GM18517 (cell line): Measurements from ENCODE around the gene MLYCD.
A peak's percentile ranks its signal among the peaks of the same experiment; 100 is the strongest.
"Not testable (repeated sequence)": the region's sequence is repeated elsewhere in the genome, so short reads cannot be mapped to it uniquely, and the experiment has no call there.

ENCODE experiments used
- ATAC-seq: cut with Tn5 transposase; IDR thresholded peaks from one replicate; pipeline ENCODE4 v1.9.1; 2021; ENCODE audit warnings: mild to moderate bottlenecking, moderate library complexity; ENCODE audit not compliant: unreplicated experiment

Gene MLYCD

DNA sequence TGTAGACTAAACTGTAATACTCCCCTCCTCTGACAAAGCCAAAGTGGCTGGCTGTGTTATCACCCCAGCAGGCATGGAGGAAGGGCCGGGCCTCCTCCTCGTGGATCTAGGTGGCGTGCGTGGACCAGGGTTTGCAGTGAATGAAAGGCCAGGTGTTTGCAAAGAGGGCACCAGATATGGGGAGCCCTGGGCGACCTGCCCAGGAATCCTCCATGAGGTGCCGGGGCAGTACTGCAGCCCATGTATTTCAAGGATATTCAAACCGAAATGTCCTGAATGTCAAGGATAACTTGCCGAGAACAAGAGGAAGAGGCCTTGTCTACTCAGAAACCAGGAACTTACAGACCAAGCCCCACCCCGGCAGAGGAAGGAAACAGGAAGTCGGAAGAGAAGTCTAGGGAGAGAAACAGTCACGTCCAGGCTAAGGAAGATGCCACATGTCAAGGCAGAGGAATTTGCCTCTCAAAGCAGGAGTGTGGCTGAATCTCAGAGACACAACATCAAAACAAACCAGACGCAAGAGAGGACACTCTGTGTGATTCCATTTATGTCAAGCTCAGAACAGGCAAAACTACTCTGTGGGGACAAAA lies 40.4 kb downstream of the MLYCD start:
- no peak for ATAC-seq

DNA sequence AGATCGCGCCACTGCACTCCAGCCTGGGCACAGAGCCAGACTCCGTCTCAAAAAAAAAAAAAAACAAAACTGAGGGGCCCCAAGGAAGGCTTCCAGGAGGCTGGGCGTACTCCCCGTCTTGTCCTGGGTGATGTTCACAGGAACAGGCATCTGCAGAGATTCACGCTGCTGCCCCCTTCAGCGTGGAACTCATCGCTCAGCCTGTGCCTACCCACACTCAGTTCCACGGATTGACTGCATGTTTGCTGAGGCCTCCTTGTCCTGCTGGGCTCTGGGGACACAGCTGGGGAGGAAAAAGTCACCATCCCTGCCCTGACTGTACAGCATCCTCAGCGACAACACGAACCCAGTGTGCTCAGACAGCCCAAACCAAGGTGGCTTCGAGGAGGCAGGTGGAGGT lies 41.2 kb downstream of the MLYCD start:
- ATAC-seq, result no peak

DNA sequence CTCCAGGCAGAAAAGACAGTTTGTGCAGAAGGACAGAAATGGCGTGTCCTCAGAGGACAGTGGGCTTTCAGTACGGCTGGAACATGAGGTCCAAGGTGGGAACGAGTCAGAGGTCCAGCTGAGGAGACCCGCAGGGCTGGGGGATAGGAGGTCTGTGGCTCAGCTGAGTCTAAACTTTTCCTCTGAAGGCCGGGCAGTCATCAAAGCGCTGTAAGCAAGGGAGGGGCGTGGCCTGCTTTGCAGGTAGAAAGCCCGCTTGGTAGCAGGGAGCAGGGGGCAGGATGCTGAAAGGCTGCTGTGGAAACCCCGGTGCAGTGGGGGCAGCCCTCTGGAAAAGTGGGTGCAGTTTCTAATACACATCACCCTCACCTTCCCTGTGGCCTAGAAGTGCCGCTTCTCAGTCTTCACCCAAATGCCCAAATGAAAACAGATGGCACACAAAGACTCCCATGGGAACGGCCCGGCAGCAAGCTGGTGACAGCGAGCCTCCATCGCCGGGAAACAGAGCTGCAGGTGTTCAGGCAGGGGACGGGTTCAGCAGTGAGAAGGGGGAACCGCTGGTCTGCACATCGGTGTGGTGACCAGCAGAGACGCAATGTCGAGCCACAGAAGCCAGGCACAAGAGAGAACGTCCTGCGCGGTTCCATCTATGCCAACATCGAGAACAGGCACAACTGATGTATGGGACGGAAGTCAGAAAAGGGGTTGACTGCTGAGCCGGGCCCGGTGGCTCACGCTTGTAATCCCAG lies 41.9 kb downstream of the MLYCD start:
- ATAC-seq, result no peak

DNA sequence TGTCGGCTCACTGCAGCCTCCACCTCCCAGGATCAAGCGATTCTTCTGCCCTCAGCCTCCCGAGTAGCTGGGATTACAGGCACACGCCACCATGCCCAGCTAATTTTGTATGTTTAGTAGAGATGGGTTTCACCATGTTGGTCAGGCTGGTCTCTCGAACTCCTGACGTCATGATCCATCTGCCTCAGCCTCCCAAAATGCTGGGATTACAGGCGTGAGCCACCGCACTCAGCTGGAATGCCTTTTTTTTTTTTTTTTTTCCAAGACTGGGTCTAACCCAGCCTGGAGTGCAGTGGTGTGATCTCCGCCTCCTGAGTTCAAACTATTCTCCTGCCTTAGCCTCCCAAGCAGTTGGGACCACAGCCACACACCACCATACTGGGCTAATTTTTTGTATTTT lies 42.6 kb downstream of the MLYCD start:
- not testable (repeated sequence) for ATAC-seq

DNA sequence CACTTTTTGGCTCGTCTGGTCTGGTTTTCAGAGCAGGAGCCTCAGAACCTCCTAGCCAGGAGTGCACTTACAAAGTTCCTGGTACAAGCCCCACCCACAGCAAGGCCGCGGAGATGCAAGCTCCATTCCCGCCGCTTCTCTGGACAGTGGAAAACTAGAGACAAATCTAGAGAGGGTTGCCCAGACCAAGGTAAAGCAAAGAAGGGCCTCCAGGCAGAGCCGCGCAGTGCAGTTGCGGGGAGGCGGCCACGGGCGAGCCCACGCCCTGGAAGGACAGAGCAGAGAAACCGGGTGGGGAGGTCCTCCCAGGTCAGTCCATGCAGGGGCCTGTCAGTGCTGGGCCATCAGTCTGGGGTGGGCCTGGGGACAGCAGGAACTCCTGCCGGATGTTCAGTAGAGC lies 43.2 kb downstream of the MLYCD start:
- ATAC-seq, result no peak

DNA sequence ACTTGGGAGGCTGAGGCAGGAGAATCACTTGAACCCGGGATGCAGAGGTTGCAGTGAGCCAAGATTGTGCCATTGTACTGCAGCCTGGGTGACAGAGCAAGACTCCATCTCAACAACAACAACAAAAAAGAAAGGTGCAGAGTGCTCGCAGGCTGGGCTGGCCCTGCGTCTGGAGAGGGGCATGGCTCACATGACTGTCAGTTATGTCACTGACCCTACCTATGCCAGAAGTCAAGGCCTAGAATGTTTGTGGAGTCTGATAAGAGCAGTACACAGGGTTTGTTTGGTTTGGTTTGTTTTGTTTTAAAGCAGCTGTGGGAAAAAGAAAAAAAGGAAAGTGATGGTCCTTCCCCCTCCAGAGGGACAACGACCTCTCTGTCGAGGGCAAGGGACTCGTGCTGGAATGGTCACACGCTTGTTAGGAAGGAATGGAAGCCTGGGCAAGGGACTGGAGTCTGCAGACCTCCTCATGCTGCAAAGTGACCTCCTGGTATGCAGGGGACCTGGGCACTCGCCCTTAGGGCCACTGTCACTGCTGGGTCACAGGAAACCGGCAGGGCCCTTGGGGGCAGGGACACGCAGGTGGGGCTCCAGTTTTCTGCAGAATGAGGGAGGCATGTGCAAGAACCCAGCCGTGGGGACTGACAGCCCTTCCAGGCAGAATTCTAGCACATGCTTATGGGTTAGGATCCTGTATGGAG lies 44.0 kb downstream of the MLYCD start:
- no peak for ATAC-seq

DNA sequence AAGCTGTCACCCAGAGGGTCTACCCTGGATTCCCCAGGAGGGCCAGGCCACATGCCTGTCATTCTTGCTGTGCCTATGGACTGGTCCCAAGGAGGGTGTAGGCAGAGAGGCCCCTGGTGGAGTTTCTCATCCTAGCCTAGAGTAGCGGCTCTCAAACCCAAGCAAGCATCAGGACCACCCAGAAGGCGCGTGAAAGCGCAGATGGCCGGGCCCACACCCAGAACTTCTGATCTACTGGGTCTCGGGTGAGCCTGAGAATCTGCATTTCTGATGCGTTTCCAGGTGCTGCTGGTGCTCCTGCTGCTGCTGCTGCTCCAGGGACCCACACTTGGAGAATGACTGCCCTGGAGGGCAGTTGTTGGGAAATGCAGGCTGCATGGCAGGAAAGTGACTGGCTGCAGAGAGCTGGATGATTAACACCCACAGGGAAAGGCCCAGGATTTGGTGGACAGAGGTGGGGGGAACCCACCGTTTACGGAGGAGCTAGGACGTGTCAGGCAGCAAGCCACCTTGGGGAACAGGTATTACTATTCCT lies 44.7 kb downstream of the MLYCD start:
- ATAC-seq, result no peak

DNA sequence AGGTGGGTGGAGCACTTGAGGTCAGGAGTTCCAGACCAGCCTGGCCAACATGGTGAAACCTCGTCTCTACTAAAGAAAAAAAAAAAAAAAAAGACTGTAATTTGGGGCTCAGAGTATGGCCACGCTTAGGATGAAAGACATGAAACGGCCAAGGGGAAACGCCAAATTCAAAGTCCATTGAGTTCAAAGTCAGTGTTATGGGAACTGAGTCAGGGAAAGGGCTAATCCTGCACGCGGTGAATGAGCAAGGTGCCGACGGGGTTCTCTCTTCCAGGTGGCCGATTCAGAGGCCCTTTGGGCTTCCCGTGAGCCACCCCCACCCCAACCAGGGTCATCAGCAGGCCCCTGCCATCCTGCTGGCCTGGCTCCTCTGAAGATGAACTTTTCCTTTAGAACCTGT lies 46.7 kb downstream of the MLYCD start:
- ATAC-seq, result no peak

DNA sequence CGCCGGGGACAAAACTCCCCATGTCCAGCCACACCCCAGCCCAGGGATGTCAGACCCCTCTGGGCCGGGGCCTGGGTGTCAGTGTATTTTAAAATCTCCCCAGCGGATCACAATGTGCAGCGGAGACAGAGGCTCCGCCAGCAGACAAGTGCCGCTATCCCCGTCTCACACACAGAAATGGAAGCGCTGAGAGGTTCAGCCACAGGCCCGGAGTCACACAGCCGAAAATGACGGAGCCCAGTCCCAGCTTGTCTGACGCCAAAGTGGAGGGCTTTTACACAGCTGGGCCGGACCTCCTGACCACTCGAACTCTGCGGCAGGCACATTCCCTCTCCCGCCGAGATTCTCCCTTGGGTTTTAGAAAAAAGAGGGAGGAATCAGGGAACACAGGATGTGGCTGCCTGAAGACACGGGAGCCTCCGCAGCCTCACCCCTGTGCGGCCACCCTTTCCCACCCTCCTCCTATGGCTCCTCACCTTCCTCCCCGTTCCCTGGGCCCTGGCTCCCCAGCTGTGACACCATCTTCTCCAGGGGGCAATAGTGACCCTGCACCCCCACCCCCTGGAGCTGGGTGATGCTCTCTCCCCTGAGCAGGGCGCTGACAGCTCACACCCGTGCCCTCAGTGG lies 47.4 kb downstream of the MLYCD start:
- no peak for ATAC-seq

DNA sequence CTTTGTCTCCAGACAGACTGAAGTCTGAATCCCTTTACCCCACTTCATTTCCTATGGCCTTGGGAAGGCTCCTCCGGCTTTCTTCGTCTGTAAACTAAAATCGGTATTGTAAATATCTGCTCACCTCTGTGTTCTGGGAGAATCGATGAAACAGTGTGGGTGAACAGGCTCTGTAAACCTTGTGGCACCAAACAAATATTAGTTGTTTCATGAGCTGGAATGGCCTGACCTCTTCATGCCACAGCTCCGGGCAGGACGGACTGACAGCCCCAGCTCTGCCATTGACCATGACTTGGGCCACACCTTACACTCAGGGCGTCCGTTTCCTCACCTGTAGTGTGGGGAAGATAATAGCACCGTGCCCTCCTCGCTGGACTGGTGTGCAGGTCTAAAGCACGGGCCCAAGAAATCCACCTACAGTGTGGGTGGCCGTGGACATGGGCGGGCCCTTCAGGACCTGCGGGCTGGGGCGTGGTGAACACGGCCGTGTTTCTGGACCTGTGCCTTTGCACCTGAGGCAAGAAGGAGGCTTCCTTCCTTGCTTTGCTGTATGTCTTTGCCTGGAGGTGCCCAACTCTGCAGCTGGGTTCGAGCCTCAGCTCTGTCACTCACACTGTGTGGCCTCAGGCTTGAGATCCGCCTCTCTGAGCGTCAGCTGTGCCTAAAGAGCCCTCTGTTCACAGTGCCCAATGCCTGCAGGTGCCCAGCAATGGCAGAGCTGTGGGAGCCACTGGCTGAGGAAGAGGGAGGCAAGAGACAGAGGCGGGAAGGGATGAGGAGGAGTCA lies 48.1 kb downstream of the MLYCD start:
- ATAC-seq, result no peak

DNA sequence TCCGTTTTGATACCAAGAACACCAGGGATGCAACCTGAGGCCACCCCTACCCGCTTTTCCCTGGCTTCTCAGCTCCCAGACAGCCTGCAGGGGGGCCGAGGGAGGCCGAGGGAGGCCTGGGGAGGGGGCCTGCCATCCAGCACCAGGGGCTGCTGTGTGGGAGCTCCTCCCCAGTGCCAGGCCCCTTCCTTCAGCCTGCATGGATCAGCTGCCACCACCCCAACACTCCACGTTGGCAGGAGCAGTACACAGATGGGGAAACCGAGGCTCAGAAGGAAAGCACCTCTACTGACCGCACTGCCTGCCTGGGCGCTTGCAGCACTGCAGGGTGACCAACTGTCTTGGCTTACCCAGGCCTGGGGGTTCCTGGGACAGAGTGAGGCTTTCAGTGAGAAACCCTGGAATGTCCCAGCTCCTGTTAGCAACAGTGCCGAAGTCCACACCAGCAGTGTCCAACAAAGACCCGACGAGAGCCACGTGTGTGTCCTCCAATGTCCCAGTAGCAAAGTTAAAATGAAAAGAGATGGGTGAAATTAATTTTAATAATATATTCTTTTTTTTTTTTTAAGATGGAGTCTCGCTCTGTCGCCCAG lies 48.8 kb downstream of the MLYCD start:
- ATAC-seq, result no peak

DNA sequence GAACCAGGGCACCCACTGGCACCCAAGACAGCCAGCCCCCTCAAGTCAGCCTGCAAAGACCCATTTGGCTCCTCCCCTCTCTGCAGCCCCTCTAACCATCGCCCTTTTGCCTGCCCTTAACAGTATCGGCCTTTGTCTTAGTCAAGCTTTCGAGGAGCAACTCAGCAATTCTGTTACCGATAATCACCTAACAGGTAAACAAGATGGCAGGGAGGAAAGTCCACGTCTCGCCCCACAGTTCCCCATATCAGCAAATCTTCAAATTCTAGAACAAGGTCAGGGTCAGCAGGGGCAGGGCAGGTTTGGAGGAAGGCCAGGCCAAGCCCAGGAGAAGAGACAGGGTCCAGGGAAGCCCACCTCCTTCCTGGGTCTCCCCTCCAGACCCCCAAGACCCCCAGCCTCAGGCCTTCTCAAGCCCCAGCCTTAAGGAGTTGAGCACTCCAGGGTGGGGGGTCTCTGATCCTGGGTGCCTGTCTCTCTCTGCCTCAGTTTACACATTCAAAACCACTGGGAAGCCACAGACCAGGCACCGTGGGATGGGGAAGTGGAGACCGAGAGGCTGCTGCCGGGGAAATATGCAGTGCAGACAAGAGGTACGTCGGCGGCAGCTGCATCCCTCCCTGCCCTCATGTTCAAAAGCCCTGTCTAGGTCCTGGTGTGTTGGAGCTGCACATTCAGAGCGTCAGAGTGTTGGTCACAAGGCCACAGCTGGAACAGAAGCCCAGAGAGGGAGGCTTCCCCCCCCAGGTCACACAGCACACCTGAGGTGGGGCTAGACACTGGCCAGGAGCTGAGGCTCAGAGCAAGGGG lies 50.2 kb downstream of the MLYCD start:
- no peak for ATAC-seq

DNA sequence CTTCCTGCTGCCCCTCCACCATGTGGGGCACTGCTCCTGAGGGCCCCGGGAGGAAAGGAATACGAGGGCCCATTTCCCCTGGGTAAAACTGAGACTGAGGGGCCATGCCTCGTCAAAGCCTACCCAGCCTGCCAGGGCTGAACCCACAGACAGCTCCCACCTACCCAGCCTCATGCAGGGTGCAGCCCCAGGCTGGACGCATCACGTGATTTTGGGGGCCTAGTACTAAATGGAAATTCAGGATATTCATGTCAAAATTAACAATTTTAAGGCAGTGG lies 50.7 kb downstream of the MLYCD start:
- ATAC-seq, result no peak

DNA sequence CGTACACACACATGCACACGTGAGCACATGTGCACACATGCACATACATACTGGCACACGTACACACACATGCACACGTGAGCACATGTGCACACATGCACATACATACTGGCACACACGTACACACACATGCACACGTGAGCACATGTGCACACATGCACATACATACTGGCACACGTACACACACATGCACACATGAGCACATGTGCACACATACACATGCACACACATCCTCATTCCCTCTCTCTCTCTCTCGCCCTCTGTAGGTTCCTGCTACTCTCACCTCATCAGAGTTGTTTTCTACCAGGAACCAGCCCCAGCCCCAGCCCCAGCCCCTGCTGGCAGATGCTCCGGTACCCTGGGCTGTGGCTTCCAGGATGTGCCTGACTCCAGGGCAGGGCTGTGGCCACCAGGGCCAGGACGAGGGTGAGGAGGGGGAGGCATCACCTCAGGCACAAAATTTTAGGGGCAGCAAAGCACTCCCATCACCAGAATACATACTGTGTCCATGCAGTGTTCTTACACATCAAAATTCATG lies 52.0 kb downstream of the MLYCD start:
- not testable (repeated sequence) for ATAC-seq

DNA sequence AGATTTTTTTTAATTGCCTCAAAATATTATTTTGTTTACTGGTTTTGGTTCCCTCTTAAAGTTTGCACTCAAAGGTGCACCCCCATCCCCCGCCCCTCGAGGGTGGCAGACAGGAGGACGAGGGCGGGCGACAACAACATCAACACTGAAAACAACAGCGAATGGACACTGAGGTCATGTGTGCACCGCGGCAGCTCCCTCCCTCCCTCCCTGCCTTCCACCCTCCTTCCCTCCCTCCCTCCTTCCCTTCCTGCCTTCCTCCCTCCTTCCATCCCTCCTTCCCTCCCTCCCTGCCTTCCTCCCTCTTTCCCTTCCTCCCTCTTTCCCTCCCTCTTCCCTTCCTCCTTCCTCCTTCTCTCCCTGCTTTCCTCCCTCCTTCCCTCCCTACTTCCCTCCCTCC lies 52.6 kb downstream of the MLYCD start:
- ATAC-seq, result no peak

DNA sequence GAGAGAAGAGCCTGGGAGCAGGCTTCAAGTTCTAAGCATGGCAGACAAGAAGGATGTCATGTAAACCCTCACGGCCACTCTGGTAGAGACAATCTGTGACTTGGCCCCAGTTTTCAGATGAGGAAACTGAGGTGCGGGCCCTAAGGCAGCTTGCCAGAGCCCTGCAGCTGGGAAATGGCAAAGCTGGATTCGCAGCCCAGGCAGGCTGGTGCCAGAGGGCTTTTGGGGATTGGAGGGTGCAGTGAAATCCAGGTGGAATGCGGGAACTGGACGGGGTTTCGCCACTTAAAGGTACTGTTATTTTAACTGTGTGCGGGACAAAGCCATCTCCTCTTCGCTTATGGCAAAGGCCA lies 53.6 kb downstream of the MLYCD start:
- peak; percentile 20 for ATAC-seq

DNA sequence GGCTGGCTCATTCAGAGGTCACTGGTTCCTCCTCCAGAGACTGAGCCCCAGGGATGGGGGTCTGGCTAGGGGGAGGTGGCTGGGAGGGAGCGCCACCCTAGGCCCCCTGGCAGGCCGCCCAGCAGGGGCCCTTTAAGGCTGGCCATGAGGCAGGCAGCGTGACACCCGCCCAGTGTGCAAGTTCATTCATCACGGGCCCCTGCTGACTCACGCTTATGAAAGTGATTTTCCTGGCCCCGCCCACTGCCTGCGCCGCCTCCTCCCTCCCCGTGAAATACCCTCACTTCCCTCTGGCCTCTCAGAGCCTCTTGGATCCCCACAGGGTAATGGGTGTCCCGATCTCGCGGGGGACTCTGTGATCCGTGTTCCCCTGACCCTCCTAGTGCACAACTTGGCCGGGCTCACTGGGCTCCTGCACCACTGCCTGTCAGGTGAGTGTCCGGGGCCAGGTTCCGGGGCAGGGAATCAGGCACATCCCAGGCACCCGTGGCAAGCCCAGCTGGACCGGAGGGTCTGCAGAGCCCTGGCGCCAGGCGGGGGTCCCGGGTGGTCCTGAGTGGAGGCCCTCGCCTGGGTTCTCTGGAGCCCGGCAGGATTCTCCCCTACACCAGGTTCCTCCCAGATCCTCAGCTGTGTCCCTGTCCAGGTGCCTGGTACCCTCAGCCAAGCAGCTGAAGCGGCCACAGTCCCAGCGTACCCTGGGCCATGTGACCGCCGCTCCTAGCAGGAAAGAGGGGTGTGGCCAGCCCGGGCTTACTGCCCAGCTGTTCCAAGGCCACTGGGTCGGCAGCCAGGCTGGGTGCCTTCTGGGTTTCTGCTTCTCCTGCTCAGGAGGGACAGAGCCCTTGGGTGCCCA lies 54.3 kb downstream of the MLYCD start, which contains the start of gene OSGIN1:
Gene OSGIN1 (plus strand): TSS at position 301 of the 856 bp plus-strand sequence. CDS start 4,432 bp downstream, outside the sequence.
- ATAC-seq, result peak; percentile 86

DNA sequence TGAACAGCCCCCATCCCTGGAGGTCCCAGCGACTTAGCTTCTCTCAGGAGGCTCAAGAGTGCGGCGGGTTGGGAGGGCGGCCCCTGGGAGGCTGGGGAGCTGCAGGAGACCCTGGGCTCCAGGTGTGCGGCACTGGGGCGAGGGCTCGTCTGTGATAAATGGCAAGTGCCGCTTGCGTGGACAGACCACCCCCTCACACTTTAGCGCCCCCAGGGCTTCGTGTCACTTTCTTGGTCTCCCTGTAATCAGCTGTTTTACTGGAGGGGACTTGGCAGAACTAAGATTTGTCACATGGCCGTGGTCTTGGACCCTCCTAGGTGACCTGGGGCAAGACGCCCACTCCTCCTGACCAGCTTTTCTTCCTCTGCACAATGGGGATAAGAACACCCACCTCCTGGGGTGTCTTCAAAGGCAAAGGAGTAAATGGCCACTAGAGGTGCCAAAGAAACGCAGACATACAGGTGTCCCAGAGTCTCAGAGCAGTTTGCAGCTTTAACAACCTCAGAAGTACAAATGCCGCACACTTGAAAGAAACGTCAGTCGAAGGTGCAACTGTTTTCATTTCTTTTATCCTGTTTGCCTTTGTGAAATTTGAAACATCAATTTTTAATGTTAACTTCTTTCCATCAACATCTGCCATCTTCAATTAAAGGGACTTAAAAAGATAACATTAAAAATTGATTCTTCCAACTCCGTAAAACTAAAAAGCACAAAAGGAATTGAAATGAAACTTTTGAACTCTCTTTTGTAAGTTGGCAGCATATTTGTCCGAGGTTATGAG lies 55.1 kb downstream of the MLYCD start:
- no peak for ATAC-seq
